Hematopoietic multipotent progenitor cell treated with erythropoietin and hydrocortisone succinate and interleukin-3 and kit ligand, for 15 days (in vitro differentiated cells): ENCODE measurements around the gene GDI2.
"Not testable (repeated sequence)": the region's sequence is repeated elsewhere in the genome, so short reads cannot be mapped to it uniquely, and the experiment has no call there.

Experiments
- DNase-seq: peaks from one replicate; pipeline ENCODE4 v3.0.0-alpha.2; 2015; ENCODE audit warnings: low spot score

Gene GDI2

GRCh38 chr10:5782174-5782573 is 31.1 kb downstream of the GDI2 start:
- DNase-seq, result no peak

DNA sequence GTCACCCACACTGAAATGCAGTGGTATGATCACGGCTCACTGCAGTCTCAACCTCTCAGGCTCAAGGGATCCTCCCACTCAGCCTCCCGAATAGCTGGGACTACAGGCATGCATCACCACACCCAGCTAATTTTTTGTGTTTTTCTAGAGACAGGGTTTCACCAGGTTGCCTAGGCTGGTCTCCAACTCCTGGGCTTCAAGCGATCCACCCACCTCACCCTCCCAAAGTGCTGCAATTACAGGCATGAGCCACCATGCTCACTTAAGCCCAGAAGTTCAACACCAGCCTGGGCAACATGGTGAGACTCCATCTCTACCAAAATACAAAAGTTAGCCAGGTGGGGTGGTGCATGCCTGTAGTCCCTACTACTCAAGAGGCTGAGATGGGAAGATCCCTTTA is 33.5 kb downstream of the GDI2 start:
- DNase-seq, result no peak

DNA sequence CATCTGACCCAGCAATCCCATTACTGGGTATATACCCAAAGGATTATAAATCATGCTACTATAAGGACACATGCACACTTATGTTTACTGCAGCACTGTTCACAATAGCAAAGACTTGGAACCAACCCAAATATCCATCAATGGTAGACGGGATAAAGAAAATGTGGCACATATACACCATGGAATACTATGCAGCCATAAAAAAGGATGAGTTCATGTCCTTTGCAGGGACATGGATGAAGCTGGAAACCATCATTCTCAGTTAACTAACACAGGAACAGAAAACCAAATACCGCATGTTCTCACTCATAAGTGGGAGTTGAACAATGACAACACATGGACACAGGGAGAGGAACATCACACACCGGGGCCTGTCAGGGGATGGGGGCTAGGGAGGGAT is 35.5 kb downstream of the GDI2 start:
- DNase-seq, result not testable (repeated sequence)

DNA sequence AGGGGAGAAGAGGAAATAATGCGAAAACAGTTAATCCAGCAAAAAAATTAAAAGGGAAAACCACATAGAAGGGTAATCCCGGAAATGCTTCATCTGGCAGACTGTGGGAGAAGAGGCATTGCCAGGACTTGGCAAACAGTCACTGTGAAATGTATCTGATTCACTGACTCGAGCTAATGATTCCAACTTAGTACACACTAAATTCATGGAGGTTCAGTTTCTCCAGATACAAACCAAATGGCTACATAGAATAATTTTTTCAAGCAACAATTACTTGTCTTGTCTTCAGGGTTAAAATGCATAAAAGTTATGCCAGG is 36.4 kb downstream of the GDI2 start:
- no peak for DNase-seq

DNA sequence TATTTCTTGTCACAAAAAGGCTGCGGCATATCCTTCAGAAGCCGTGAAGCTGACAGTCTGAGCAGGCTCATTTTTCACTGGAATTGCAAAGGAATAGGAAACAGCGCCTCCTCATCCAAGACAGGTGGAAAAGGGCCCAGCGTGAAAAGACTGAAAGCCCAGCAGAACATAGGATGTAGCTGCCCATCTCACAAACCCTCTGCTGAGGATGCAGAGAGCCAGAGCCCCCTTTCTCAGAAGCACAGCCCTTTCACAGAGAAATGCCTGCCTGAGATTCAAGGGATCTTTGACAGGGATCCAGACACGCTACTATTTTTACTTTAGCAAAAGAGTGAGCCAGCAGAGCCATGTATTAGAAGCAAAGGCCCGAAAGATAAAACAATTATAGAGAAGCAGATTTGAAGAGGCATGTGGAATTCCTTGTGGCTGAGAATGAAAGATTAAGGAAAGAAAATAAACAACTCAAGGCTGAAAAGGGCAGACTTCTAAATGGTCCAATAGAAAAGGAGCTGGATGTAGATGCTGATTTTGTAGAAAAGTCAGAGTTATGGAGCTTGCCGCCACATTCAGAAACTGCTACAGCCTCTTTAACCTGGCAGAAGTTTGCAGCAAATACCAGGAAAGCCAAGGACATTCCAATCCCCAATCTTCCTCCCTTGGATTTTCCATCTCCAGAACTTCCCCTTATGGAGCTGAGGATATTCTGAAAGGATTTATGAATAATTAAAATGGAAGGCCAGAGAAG is 36.9 kb downstream of the GDI2 start:
- no peak for DNase-seq

DNA sequence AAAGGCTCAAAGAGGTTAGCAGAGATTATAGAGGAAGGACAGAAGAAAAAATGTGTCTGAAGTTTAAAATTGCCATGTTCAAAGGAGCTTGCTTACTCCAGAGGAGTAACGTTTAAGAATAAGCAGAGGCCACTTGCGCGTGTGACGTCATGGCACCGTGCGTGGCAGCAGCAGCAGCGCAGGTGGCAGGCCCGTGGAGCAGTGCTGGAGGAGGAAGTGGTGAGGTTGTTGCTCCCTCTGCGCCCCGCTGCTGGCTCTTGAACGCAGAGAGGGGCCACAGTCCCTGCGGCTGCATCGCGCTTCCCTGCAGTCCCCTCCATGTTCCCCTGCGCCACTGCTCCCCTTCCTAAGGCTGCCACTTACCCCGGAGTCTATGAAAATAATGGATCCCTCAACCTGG is 37.5 kb downstream of the GDI2 start:
- no peak for DNase-seq

- no peak for DNase-seq
Measured at GRCh38 chr10:5774987-5775620, 38.1 kb downstream of the GDI2 start.

DNA sequence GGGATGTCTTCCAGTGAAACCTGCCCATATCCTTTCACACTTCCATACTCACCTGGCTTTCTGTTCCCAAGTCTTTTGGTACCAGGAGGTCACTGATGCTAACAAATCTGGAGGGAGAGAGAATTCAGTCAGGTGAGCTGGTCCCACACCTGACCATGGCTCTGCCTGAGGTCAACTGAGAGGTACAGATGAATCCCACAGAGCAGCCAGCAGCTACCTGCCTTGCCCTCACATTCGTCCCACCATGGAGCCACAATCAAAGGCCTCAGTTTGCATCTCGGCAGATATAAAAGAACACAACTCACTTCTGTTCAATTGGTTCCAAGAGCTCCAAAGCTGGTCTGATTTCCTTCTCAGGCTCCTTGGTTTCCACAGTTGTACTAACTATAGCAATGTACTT is 47.0 kb downstream of the GDI2 start:
- no peak for DNase-seq

- no peak for DNase-seq
Measured at GRCh38 chr10:5765617-5766016, 47.6 kb downstream of the GDI2 start.

- DNase-seq, result no peak
Measured at GRCh38 chr10:5764422-5765297, 48.6 kb downstream of the GDI2 start.

DNA sequence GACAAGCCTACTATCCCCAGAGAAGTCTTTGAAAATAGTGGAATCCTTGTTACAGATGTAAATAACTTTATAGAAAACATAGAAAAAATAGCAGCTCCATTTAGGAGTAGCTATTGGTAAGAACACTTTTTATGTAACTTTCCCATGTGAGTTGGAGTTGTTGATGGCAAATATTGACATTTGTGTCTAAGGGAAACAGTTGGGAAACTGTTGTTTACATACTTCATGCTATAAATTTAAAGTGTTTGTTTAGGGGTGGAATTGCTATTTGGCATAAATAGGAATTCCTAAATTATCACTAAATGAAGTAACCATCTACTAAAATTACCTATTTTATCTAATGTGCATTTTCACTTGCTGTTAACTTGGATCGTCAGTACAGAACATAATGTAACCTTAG is 50.7 kb downstream of the GDI2 start:
- DNase-seq, result no peak

DNA sequence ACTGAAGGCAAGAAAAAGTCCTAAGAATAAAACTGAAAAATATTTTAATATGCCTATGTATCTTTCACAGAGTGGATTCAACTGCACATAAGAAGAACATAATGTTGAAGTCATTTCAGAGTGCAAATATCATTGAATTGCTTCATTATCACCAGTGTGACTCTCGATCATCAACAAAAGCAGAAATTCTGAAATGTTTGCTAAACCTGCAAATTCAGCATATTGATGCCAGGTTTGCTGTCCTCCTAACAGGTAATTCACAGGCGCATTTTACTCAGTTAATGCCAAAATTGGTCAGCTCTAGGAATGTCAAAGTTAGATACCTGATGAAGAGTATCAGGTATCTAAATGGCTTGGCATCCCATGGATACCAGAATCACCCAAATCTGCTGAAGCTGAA is 52.0 kb downstream of the GDI2 start:
- no peak for DNase-seq

DNA sequence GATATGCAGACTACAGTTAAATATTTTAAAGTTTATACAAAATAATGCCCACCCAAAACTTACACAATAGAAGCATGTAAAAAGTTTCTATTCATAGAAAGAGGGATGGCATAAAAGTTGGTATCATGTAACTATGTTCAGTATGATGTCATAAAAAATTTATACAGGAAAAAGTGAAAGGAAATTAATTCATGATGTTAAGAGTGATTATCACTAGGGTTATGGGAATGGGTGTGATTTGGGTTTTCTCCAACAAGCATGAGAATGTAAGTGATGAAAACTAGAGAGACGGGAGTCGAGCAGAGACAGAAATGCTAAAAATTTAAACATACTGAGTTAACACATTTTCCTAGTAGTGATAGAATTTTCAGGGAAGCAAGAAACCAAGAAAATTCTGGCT is 52.7 kb downstream of the GDI2 start:
- DNase-seq, result peak; percentile 38

- DNase-seq, result no peak
Measured at GRCh38 chr10:5758927-5759326, 54.3 kb downstream of the GDI2 start.

GRCh38 chr10:5757766-5758517 is 55.3 kb downstream of the GDI2 start:
- no peak for DNase-seq

- no peak for DNase-seq
Measured at GRCh38 chr10:5752301-5752871, 60.8 kb downstream of the GDI2 start.

- no peak for DNase-seq
Measured at GRCh38 chr10:5751601-5752253, 61.5 kb downstream of the GDI2 start.

- DNase-seq, result no peak
Measured at GRCh38 chr10:5748394-5748803, 64.8 kb downstream of the GDI2 start.

DNA sequence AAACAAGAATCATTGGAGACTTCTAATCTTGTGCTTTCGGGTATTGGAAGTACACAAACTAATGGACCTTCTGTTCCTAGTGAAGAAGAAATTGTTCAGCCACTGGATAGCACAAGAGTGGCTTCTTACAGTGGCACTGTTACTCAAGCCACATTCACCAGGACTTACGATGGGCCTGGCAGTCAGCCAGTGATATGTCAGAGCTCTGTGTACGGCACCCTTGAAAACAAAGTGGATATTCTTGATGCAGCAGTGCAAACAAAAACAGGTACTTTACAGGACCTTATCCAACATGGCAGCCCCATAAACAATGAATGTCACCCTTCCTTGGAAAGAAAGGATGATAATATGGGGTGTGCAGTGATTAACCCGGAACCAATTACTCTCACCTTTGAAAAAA is 67.0 kb downstream of the GDI2 start:
- DNase-seq, result no peak

DNA sequence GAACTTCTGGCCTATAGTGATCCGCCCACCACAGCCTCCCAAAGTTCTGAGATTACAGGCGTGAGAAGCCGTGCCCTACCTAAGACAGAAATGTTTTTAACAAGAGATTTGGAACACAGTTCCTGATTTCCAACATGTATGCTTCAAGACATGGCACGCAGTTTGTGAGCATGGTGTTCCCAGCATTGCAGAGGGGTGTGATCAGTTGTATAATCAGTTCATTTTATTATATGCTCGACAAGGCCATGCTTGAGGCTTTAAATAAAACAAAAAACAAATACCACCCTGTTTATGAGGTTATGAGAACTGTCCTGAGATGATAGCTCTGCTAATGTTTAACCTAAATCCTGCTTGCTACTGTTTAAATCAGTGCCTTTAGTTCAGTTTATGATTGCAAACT is 68.4 kb downstream of the GDI2 start:
- DNase-seq, result no peak

DNA sequence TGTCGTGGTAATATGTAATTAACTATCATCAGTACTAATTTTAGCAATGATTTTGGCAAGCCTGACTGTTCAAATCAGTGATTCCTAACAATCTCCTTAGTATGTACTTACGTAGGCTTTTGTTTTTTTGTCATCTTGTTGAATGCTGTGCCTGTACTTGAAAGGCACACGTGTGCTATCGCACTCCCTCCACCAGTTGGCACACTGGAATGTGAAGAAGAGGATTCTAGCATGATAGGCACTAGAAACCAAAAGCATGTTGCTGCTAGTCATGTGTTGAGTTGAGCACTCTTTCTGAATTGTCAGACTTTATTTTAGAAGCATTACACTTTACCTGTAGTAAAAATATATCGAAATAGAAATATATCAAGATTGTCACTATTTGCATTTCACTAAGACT is 69.5 kb downstream of the GDI2 start:
- DNase-seq, result no peak

DNA sequence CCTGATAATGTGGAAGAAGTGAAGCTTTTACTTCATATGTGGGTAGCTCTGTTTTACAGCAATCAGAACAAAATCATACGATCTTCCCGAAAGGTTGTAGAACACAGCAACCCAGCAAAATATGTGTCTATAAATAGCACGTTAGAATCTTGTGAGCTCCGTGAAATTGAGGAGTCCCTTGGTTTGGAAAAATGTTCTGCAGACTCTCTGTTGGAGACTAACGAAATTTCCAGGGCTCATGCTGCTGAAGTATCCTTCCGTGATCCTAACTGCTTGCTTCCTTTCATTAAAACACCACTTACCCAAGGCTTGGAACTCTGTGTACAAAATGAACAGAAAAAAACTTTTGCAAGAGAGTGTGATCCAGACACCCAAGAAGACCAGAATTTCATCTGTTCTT is 71.1 kb downstream of the GDI2 start:
- no peak for DNase-seq
